Activated T-cell treated with anti-CD3 and anti-CD28 coated beads, Interleukin-2, amount 50 U/mL, for 72 hours (primary cell): ENCODE data around the gene COG1. TPM values are rescaled to one million over a fixed set of nuclear protein-coding genes. Genes with fewer than 3 reads are reported as not detected.

Source experiments
- ATAC-seq, 2 donors: fragments of 150-1000 bp; cut with Tn5 transposase; replicated peaks in 1 of 2; 2 replicates each; pipeline ENCODE4 v1.10.0; 2021; ENCODE audit warnings: moderate library complexity in 2 of 2, mild to moderate bottlenecking in 1 of 2
- DNase-seq, 2 donors: peaks; one replicate each; pipeline ENCODE4 v3.0.0; 2021 to 2022; ENCODE audit warnings: mixed read lengths in 1 of 2
- H3K27ac Mint-ChIP-seq: one replicate; pipeline ENCODE4 v1.8.0; 2022; ENCODE audit warnings: mild to moderate bottlenecking, moderate library complexity, mixed read lengths
- H3K27me3 Mint-ChIP-seq: one replicate; pipeline ENCODE4 v1.8.0; 2022; ENCODE audit warnings: low read depth, mixed read lengths
- H3K36me3 Mint-ChIP-seq, 2 donors: one replicate each; pipeline ENCODE4 v1.8.0; 2022; ENCODE audit warnings: mixed read lengths in 2 of 2, mild to moderate bottlenecking in 1 of 2; ENCODE audit not compliant: insufficient read depth in 2 of 2
- H3K4me1 Mint-ChIP-seq: one replicate; pipeline ENCODE4 v1.8.0; 2022; ENCODE audit warnings: low read depth, mixed read lengths
- H3K4me3 Mint-ChIP-seq, 2 donors: one replicate each; pipeline ENCODE4 v1.8.0; 2022; ENCODE audit warnings: mild to moderate bottlenecking in 2 of 2, mixed read lengths in 2 of 2, moderate library complexity in 2 of 2
- H3K9me3 Mint-ChIP-seq, 2 donors: one replicate each; pipeline ENCODE4 v1.8.0; 2022; ENCODE audit warnings: mixed read lengths in 2 of 2
- total RNA-seq, 2 donors: library from RNA; stranded (reverse); gene quantifications; one replicate each; pipeline ENCODE4 v1.2.3, GENCODE V29; 2022

The COG1 gene
- total RNA-seq, 2 donors from 2014 or later, result 36.2 to 37.1 TPM

GRCh38 chr17:73179878-73180277 is 13.0 kb upstream of the COG1 start:
- peaks cover 1 to 3% of the 10 kb centered on the region in 2 donors for H3K36me3 Mint-ChIP-seq
- no peak overlapping the region for H3K27ac Mint-ChIP-seq
- H3K4me3 Mint-ChIP-seq, result no peak overlapping the region
- no peaks in the 10 kb centered on the region for H3K4me1 Mint-ChIP-seq
- DNase-seq, result no peak
- no peak for ATAC-seq
- no peaks in the 10 kb centered on the region for H3K27me3 Mint-ChIP-seq
- peaks cover 3 to 5% of the 10 kb centered on the region in 2 donors for H3K9me3 Mint-ChIP-seq

- ATAC-seq (no peak), DNase-seq (no peak)
- no peak overlapping the region for H3K27ac Mint-ChIP-seq
- H3K27me3 Mint-ChIP-seq, result no peaks in the 10 kb centered on the region
- no peaks in the 10 kb centered on the region for H3K4me1 Mint-ChIP-seq
- H3K9me3 Mint-ChIP-seq, result no peaks in the 10 kb centered on the region
- no peaks in the 10 kb centered on the region for H3K36me3 Mint-ChIP-seq
- H3K4me3 Mint-ChIP-seq, result no peak overlapping the region
These were observed 10.1 kb upstream of the COG1 start for GRCh38 chr17:73182616-73183310.

DNA sequence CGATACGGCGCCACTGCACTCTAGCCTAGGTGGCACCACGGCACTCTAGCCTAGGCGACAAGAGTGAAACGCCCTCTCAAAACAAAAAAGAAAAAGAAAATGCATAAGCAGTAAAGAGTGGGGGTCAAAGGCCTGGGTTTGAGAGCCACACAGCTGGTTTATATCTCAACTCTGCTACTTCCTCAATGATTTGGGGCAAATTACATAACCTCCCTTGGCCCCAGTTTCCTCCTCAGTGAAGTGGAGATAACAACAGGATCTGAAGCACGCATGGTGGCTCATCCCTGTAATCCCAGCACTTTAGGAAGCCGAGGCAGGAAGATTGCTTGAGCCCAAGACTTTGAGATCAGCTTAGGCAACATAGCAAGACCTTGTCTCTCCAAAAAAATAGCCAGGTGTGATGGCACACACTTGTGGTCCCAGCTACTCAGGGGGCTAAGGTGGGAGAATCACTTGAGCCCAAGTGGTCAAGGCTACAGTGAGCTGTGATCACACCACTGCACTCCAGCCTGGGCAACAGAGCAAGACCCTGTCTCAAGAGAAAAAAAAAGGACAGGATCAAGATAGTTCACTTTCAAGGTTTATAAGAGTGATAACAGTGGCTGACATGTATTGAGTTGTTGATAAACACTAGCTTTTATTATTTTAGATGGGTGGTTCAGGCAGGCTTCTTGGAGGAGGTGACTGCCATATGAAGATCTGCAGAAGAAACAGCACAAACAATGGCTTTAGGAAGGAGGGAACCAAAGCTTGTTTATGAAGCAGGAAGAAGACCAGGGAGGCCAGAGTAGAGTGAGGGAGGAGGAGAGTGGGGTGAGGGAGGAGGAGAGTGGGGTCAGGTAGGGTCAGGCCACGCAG is 8.5 kb upstream of the COG1 start:
- Mint-ChIP-seq H3K36me3 (no peaks in the 10 kb centered on the region), H3K4me3 (no peak overlapping the region), H3K27me3 (no peaks in the 10 kb centered on the region), H3K4me1 (no peaks in the 10 kb centered on the region), H3K9me3 (no peaks in the 10 kb centered on the region), H3K27ac (peak overlapping the region; percentile 15)
- DNase-seq (no peak), ATAC-seq (no peak)

DNA sequence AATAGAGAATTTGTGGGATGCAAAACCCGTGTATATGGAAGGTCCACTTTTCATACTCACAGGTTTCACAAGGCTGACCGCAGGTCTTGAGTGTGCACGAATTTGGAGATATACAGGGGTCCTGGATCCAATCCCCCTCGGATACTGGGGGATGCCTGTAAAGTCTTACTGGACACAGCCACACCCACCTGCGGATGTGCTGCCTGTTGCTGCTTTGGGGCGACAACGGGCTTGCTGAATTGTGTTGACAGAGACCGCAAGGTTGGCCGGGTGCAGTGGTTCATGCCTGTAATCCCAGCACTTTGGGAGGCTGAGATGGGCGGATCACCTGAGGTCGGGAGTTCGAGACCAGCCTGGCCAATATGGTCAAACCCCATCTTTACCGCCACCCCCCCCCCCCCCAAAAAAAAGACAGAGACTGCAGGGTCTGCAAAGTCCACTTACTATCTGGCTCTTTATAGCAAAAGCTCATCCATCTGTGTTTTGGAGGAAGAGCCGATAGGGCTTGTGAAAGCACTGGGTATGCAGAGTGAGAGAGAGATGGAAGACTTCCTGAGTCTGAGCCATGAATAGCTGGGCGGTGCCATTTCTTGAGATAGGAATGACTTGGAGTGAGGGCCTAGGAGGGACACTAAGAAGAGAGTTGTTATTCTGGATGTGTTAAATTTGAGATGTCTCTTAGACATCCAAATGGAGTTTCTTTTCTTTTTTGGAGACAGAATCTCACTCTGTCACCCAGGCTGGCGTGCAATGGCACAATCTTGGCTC is 6.4 kb upstream of the COG1 start:
- no peak for ATAC-seq

GRCh38 chr17:73187203-73187769 is 5.6 kb upstream of the COG1 start:
- Mint-ChIP-seq H3K9me3 (no peaks in the 10 kb centered on the region), H3K4me1 (peaks cover 8% of the 10 kb centered on the region), H3K36me3 (no peaks in the 10 kb centered on the region), H3K27ac (no peak overlapping the region), H3K4me3 (no peak overlapping the region), H3K27me3 (no peaks in the 10 kb centered on the region)
- no peak for ATAC-seq
- no peak for DNase-seq

More for the DNA sequence above, 6.4 kb upstream of the COG1 start:
- H3K9me3 Mint-ChIP-seq, result no peaks in the 10 kb centered on the region
- peaks cover 6% of the 10 kb centered on the region for H3K4me1 Mint-ChIP-seq
- H3K36me3 Mint-ChIP-seq, result no peaks in the 10 kb centered on the region
- no peak overlapping the region for H3K4me3 Mint-ChIP-seq
- no peak overlapping the region for H3K27ac Mint-ChIP-seq
- no peak for DNase-seq
- no peaks in the 10 kb centered on the region for H3K27me3 Mint-ChIP-seq

GRCh38 chr17:73188011-73188410 is 4.8 kb upstream of the COG1 start:
- Mint-ChIP-seq H3K9me3 (no peaks in the 10 kb centered on the region), H3K27me3 (no peaks in the 10 kb centered on the region), H3K4me3 (no peak overlapping the region), H3K27ac (no peak overlapping the region), H3K4me1 (peaks cover 8% of the 10 kb centered on the region), H3K36me3 (no peaks in the 10 kb centered on the region)
- DNase-seq (no peak), ATAC-seq (no peak)

DNA sequence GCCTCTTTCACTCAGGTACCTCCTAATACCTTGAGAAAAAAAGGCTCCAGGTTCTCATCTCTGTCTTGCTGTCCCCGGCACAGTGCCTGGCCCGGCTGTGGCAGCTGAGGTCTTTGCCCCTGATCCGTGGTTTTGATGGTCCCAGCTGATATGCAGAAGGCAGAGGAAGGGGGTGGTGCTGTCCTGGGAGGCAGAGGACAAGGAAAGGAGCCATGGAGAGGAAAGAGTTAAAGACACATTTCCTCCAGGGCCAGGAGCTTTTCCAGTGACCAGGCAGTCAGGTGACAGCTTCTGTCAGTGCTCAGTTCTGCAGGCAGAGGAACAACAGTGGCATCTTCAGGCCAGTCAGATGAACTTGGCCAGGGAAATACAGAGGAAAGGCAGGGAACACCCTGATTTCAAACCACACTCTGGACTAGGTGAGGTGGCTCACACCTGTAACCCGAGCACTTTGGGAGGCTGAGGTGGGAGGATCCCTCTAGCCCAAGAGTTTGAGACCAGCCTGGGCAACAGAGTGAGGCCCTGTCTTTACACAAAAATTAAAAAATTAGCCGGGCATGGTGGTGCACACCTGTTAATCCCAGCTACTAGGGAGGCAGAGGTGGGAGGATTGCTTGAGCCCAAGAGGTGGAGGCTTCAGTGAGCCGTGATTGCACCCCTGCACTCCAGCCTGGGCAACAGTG is 3.3 kb upstream of the COG1 start:
- Mint-ChIP-seq H3K4me3 (no peak overlapping the region), H3K9me3 (no peaks in the 10 kb centered on the region), H3K36me3 (peaks cover 0 to 4% of the 10 kb centered on the region in 2 donors), H3K27ac (no peak overlapping the region), H3K4me1 (peaks cover 16% of the 10 kb centered on the region), H3K27me3 (no peaks in the 10 kb centered on the region)
- ATAC-seq (no peak), DNase-seq (no peak)

DNA sequence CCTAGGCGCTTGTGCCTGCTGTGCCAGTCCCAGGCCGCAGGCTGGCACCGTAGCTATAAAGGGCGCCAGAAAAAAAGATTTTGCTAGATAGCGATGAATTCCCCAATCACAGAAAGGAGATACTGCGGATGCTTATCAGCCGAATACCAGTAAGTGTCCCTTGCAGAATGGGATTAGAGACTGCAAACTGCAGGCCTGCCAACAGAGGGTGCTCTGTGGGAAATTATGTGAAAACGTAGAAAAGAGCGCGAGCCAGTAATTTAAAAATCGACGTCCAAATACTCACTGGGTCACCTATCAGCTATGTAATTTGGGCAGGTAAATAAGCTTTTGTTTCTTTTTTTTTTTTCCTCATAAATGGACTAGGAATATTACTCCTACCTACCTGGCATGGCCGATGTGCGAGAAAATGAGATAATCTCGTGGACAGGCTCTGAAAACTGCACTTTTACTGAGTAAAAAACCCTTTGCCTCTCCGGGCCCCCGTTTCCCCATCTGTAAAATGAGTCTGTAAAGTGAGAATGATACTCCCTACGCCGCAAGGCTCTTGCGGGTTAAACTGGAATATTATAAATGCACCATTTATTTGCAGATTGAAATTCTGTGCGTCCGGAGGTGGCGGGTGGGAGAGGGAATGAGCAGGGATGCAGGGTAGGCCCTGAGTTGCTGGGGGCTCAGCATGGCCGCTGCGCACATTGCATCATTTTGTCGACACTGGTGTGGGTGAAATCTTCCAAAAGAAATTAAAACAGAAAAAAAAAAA is 1.2 kb upstream of the COG1 start:
- peaks cover 0 to 4% of the 10 kb centered on the region in 2 donors for H3K36me3 Mint-ChIP-seq
- DNase-seq (peak; percentile 68 to 71), ATAC-seq (peak; percentile 19 to 32)
- H3K27ac Mint-ChIP-seq, result peak overlapping the region; percentile 75
- H3K27me3 Mint-ChIP-seq, result no peaks in the 10 kb centered on the region
- H3K4me3 Mint-ChIP-seq, result peak overlapping the region; percentile 86 to 93
- peaks cover 22% of the 10 kb centered on the region for H3K4me1 Mint-ChIP-seq
- no peaks in the 10 kb centered on the region for H3K9me3 Mint-ChIP-seq

DNA sequence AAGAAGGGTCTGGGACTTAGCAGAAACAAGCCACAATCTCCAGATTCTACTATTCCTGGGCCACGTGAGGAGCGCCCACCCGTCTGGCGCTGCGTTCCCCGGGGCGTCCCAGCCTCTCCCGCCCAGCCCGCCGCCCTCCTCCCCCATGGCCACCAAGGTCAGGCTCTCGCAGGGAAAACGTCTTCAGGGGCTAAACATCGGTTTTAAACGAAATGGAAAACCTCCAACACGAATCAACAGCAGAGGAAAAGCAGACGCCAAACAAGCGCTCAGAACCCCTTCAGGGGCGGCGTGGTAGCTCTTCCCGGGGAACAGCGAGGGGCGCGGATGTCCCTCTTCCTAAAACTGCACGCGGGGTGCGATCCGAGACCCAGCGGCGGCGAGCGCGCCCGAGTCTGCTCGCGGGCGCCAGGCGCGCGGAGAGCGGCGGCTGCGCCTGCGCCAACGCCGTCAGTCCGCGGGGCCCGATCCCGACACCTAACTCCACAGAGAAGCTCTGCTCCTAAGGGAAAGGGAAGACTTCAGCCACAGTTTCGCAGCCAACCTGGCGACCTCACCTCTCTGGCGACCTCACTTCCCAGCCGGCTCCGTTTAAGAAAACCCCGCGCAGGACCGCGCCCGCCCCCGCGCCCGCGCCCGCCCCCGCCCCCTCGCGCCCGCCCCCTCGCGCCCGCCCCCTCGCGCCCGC is 505 bp upstream of the COG1 start:
- no peaks in the 10 kb centered on the region for H3K27me3 Mint-ChIP-seq
- peak overlapping the region; percentile 44 for H3K27ac Mint-ChIP-seq
- ATAC-seq, result peak; percentile 74 to 81
- H3K4me3 Mint-ChIP-seq, result peak overlapping the region; percentile 86 to 93
- peaks cover 24% of the 10 kb centered on the region for H3K4me1 Mint-ChIP-seq
- peak; percentile 77 for DNase-seq
- H3K36me3 Mint-ChIP-seq, result peaks cover 2 to 6% of the 10 kb centered on the region in 2 donors
- no peaks in the 10 kb centered on the region for H3K9me3 Mint-ChIP-seq

GRCh38 chr17:73194514-73195222 is 1.8 kb downstream of the COG1 start:
- Mint-ChIP-seq H3K36me3 (peaks cover 17 to 18% of the 10 kb centered on the region in 2 donors), H3K27me3 (no peaks in the 10 kb centered on the region), H3K9me3 (no peaks in the 10 kb centered on the region), H3K4me1 (peaks cover 30% of the 10 kb centered on the region), H3K27ac (peak overlapping the region; percentile 34), H3K4me3 (peak overlapping the region; percentile 2 to 64)
- DNase-seq (no peak), ATAC-seq (no peak)

GRCh38 chr17:73196500-73196899 is 3.6 kb downstream of the COG1 start:
- Mint-ChIP-seq H3K9me3 (no peaks in the 10 kb centered on the region), H3K4me1 (peaks cover 24% of the 10 kb centered on the region), H3K36me3 (peaks cover 20 to 26% of the 10 kb centered on the region in 2 donors), H3K4me3 (no peak overlapping the region), H3K27me3 (no peaks in the 10 kb centered on the region), H3K27ac (no peak overlapping the region)
- ATAC-seq, result no peak
- no peak for DNase-seq
